Fibroblast of skin of left biceps (primary cell): ENCODE results near the gene TRAF2.
A peak's percentile ranks its signal among the peaks of the same experiment; 100 is the strongest.
"Not testable (repeated sequence)": the region's sequence is repeated elsewhere in the genome, so short reads cannot be mapped to it uniquely, and the experiment has no call there.

Experiments used
- DNase-seq, 2 experiments: peaks; one replicate each; pipeline ENCODE4 v3.0.0-alpha.2; 2013; ENCODE audit warnings: low read depth in 2 of 2

TRAF2 gene, protein sequence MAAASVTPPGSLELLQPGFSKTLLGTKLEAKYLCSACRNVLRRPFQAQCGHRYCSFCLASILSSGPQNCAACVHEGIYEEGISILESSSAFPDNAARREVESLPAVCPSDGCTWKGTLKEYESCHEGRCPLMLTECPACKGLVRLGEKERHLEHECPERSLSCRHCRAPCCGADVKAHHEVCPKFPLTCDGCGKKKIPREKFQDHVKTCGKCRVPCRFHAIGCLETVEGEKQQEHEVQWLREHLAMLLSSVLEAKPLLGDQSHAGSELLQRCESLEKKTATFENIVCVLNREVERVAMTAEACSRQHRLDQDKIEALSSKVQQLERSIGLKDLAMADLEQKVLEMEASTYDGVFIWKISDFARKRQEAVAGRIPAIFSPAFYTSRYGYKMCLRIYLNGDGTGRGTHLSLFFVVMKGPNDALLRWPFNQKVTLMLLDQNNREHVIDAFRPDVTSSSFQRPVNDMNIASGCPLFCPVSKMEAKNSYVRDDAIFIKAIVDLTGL

DNA sequence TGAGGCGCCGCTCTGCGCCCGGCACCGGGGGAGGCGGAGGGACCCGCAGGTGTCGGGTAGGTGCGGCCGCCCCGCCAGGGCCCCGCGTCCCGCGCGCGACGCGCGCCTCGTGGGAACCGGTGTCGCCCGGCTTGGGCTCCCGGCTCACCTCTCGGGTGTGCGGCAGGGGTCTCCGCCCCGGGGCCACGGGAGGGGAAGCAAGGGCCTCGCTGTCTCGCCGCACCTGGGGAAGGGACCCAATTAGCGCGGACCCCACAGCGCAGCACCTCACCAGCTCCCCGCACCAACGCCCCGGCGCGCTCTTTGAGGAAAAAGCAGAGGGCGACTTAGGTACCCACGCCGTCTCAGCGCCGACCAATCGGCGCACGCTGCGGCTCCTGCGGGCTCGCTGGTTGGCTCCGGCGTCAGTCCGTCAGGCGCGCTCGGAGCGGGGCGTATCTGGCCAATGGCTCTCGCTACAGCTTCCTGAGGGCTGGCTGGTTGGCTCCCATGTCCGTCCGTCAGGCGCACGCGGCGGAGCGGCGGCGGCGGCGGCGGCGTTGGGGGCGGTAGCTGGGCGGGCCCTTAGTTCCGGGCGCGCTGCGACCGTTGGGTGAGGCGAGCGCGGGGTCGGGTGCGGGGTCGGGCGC is at the start of gene TRAF2:
Gene TRAF2 (plus strand): TSS at position 567 of the 629 bp plus-strand sequence. CDS start 12,225 bp downstream, outside the sequence.
- DNase-seq, result peak; percentile 98

- no peak for DNase-seq
These were observed 49.0 kb upstream of the TRAF2 start for GRCh38 chr9:136837146-136837855.

DNA sequence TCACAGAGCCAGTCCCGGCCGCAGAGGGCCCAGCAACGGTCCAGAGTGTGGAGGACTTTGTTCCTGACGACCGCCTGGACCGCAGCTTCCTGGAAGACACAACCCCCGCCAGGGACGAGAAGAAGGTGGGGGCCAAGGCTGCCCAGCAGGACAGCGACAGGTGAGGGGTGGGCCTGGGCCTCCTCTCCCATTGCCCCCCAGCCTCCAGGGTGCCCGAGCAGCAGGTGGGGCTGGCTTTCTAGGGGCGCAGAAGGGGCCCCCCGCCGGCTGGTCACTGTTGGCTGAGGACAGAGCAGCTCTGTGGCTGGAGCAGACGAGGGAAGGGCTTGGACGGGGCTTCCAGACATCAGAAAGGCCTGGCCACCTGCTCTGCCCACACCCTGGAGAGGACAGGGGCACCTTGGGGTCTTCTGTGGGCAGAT is 48.4 kb upstream of the TRAF2 start:
- DNase-seq, result not testable (repeated sequence)

- DNase-seq, result no peak
These were observed 47.7 kb upstream of the TRAF2 start for GRCh38 chr9:136838314-136839228.

- DNase-seq, result no peak
These were observed 46.8 kb upstream of the TRAF2 start for GRCh38 chr9:136839229-136840139.

- no peak for DNase-seq
These were observed 46.0 kb upstream of the TRAF2 start for GRCh38 chr9:136840140-136840876.

DNA sequence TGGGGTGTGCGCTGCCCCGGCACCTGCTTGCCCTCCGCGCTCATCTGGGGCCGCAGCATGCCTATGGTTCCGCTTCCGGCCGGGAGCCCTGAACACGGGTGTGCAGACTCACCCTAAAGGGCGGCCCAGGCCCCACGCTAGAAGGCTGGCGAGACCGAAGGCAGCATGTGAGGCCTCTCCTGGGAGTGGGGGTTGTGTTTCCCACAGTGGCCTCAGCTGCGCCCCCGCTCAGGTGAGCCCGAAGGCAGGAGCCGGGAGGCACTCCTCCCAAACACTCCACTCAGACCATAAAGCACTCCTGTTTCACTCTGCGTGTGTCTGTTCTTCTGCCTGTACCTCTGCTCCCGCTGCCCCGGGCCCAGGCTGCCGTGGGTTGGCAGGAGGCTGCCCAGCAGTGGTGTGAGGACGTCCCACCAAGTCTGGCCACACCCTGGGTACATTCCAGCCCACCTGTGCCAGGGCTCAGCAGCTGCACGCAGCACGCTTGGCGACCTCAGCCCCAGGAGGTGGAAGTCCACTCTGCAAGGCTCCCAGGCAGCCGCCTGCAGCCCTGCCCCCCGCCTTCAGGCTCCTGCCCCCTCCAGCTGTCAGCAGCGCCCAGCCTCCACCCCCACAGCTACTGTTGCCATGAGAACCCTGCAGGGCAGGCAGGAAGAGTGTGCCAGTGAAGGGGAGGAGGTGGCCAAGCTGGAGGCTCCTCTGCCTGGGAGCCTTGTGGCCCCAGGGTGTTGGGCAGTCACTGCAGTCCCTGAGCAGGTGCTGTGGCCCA is 45.3 kb upstream of the TRAF2 start:
- no peak for DNase-seq

DNA sequence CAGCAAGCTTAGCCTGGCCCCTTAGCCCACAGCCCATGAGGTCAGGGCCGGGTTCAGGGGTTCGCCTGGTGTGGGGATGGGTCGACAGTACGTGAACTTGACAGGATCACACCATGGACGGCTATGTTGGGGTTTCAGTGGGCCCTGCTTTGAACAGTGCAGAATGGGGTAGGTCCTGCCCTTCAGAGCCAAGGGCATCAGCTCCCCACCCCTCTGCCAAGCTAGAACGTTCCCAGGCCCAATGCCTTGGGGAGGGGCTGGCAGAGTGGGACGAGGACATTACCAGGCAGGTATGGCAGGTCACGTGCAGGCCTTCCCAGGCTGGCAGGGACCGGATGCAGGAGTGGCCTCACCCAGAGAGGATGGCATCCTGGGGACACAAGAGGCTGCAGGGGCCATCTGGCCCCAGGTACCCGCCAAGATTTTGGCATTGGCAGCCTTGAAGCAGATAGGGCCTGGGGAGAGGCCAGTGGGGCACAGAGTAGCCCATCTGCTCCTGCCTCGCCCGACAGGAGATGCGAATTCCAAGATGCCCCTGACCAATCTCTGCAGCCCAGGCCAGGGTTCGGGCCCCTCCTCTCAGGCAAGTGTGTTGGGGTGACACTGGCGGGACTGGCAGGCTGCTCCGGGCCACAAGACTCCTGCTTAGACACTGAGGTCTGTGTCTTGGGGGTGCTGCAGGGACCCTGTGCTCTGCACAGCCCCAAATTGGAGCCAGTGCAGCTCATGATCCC is 44.5 kb upstream of the TRAF2 start:
- not testable (repeated sequence) for DNase-seq

DNA sequence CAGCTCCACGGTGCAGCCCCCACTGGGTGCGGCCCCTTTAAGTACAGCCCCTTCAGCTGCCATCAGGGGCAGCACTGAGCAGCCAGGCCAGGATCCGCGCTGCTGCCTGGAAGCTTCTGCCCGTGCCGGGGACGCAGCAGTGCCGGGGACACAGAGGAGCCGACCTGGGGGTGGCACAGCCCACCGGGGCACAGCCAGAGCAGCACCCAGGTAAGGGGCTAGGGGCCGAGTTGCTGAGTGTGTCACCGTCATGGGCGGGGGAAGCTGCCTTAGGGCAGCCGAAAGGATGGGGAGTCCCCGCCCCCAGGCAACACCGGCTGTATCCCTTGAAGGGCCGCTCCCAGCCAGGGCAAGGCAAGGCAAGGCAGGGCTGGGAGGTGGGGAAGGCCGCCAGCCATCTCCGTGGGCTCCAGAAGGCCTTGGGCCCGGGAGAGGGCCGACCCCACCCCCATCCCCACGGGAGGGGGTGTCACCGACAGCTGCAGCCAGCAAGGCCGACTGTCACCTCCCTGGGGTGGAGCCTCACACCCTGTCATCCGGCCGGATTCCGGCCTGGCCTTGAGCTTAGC is 43.9 kb upstream of the TRAF2 start, which contains the start of gene AJM1:
Gene AJM1 (plus strand): TSS at position 99 of the 569 bp plus-strand sequence. CDS start 1,937 bp downstream, outside the sequence.
- peak in 1 of 2 experiments; percentile 25 for DNase-seq

GRCh38 chr9:136843159-136843800 is 43.0 kb upstream of the TRAF2 start:
- DNase-seq, result not testable (repeated sequence)

- DNase-seq, result not testable (repeated sequence)
These were observed 42.2 kb upstream of the TRAF2 start for GRCh38 chr9:136843801-136844740.

DNA sequence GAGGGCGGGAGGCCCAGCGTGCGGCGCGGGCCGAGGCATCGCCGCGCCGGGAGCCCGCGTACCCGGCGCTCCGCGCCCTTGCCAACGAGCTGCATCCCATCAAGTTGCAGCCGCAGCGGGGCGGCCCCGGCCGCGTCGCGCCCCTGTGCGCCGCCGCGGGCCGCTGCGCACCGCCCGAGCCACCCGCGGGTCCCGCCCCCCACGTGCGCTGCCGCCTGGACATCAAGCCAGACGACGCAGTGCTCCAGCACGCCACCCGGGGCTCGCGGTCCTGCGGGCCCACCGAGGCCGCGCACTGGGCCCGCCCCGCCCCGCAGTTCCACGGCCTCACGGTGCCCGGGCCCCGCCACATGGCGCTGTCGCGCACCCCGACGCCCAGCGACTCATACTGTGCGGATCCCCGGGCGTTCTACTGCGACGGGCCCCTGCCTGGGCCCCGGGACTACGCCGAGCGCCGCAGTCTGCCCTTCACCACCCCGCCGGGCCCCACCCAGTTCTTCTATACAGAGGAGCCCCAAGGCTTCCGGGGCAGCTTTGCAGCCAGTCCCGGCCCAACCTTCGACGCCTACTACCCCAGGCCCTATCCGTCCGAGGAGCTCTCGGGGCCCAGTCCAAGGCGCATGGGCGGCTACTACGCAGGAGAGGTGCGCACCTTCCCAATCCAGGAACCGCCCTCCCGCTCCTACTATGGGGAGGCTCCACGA is 41.4 kb upstream of the TRAF2 start:
- no peak for DNase-seq

GRCh38 chr9:136845465-136846260 is 40.7 kb upstream of the TRAF2 start:
- no peak for DNase-seq

DNA sequence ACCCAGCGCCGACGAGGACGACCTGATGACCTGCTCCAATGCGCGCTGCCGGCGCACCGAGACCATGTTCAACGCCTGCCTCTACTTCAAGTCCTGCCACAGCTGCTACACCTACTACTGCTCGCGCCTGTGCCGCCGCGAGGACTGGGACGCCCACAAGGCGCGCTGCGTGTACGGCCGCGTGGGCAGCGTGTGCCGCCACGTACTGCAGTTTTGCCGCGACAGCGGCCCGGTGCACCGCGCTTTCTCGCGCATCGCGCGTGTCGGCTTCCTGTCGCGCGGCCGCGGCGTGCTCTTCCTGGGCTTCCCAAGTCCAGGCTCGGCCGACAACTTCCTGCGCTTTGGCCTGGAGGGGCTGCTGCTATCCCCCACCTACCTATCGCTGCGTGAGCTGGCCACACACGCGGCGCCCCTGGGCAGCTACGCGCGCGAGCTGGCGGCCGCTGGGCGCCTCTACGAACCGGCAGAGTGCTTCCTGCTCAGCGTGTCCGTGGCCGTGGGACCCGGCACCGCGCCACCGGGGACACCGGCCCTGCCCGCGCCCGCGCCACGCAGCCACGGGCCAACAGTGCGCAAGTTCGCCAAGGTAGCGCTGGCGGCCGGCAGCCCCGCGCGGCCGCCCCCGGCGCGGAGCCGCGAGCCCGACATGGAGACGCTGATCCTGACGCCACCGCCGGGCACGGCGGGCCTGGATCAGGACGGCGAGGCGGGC is 39.8 kb upstream of the TRAF2 start:
- no peak for DNase-seq
